SK-N-SH (cell line): ENCODE results near the gene NUSAP1.

ENCODE experiments used
- CTCF ChIP-seq: fragments of 200-600 bp; sonication (generic); IDR thresholded peaks from 2 replicates; pipeline ENCODE4 v1.6.1; 2017; ENCODE audit warnings: antibody characterized with exemption, mild to moderate bottlenecking, moderate library complexity
- EZH2phosphoT487 ChIP-seq: fragments of 200-600 bp; sonication (generic); IDR thresholded peaks from 2 replicates; pipeline ENCODE4 v1.6.1; 2017; ENCODE audit warnings: low read depth, mixed run types, mild to moderate bottlenecking, antibody characterized with exemption, moderate library complexity, borderline replicate concordance
- MEF2A ChIP-seq: IDR thresholded peaks from 2 replicates; pipeline ENCODE4 v1.4.0; 2012; ENCODE audit warnings: low read depth, borderline replicate concordance
- MXI1 ChIP-seq: IDR thresholded peaks from 2 replicates; pipeline ENCODE4 v1.6.1; 2012; ENCODE audit warnings: mild to moderate bottlenecking, low read depth, low read length, improper control_type of control experiment
- NFIC ChIP-seq: IDR thresholded peaks from 2 replicates; pipeline ENCODE4 v1.4.0; 2012; ENCODE audit warnings: borderline replicate concordance
- RFX5 ChIP-seq: IDR thresholded peaks from 2 replicates; pipeline ENCODE4 v1.6.1; 2012; ENCODE audit warnings: mild to moderate bottlenecking, improper control_type of control experiment, low read length
- SIN3A ChIP-seq: IDR thresholded peaks from 2 replicates; pipeline ENCODE4 v1.6.1; 2012; ENCODE audit warnings: low read depth, mild to moderate bottlenecking, low read length, moderate library complexity, borderline replicate concordance
- SMC3 ChIP-seq: IDR thresholded peaks from 2 replicates; pipeline ENCODE4 v1.6.1; 2012; ENCODE audit warnings: low read depth, low read length, improper control_type of control experiment
- TAF1 ChIP-seq: IDR thresholded peaks from 2 replicates; pipeline ENCODE4 v1.6.1; 2012; ENCODE audit warnings: low read depth, mild to moderate bottlenecking, low read length, moderate library complexity, borderline replicate concordance
- USF1 ChIP-seq: IDR thresholded peaks from 2 replicates; pipeline ENCODE4 v1.4.0; 2012; ENCODE audit warnings: low read depth, borderline replicate concordance
- YY1 ChIP-seq: IDR thresholded peaks from 2 replicates; pipeline ENCODE4 v1.4.0; 2012; ENCODE audit warnings: low read depth, mild to moderate bottlenecking

- TF ChIP-seq RFX5 (no peak), CTCF (no peak), MEF2A (no peak), USF1 (no peak), SMC3 (no peak), MXI1 (peak; percentile 98), EZH2phosphoT487 (no peak), NFIC (no peak), SIN3A (peak; percentile 15; the same call in 1 of the 2 replicates), TAF1 (peak; percentile 80; the same call in 1 of the 2 replicates), YY1 (no peak)
Observed at GRCh38 chr15:41416742-41417417, 84.2 kb downstream of the NUSAP1 start, which contains the start of gene RTF1.
